ENCODE measurements around the gene ZNHIT3. TPM values are rescaled to one million over a fixed set of nuclear protein-coding genes. Genes with fewer than 3 reads are reported as not detected.

Gene ZNHIT3
- total and polyA plus RNA-seq, 2 of the 13 experiments (the other 11 are each of a cell fraction or from before 2014, with no cell fraction given), result 66.6 to 77.4 TPM

DNA sequence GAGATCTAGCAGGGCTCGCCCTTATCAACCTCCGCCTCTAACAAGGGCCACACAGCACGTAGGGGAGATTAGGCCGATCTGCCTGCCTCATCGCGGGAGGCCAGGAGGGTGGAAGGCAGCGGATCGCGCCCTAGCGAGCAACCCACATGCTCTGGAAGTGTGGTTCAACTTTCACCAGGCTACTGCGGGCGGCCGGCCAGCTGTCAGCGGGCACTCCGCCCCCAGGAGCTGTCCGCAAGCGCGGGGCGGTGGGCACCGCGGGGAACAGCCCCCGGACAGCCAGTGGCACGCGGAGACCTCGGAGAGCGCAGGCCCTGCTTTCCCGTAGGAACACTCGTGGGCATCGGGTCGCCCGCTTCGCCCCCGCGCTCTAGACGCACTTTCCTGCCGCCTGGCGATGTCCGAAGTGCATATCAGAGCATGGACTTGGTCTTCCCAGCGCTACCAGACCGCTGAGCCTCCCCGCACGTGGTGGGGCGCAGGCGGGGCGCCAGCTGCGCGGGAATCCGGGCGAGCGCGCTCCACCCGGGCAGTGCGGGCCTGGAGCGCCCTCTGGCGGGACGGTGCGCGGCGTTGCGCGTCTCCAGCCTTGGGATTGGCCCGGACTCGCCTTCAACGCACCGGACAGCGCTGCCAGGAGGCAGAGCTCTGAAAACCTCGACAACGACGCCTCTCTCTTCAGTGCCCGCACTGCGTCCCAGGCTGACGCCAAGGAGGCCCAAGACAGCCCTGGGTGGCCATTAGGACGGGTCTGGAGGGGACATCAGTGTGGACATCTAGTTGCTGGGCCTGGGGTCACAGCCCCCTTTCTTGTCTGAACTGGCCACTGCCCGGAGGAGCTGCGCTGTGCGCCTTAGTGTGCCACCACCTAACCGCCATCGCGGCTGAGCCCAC is 3.6 kb upstream of the ZNHIT3 start (continued):
- TF ChIP-seq, protein P1, sequence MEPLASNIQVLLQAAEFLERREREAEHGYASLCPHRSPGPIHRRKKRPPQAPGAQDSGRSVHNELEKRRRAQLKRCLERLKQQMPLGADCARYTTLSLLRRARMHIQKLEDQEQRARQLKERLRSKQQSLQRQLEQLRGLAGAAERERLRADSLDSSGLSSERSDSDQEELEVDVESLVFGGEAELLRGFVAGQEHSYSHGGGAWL (CRISPR knock-in tag; IDR thresholded peaks at IDR 0.05), result peak; percentile 89
- TF ChIP-seq XRCC5 (optimal IDR thresholded peaks at IDR 0.05; ENCODE audit: low read length) (peak; percentile 73), NR2F1 (CRISPR knock-in tag; IDR thresholded peaks at IDR 0.05) (no peak), ZNF180 (CRISPR knock-in tag; IDR thresholded peaks at IDR 0.05; ENCODE audit: borderline replicate concordance, low read depth) (no peak), SKI (IDR thresholded peaks at IDR 0.05; ENCODE audit: partially characterized antibody) (no peak), SIN3A (IDR thresholded peaks at IDR 0.05; ENCODE audit: borderline replicate concordance, low read depth, low read length) (no peak), JUND (CRISPR knock-in tag; IDR thresholded peaks at IDR 0.05) (0 out of 2 replicates have a peak, but pooled peaks have one; percentile 49), ZNF18 (CRISPR knock-in tag; IDR thresholded peaks at IDR 0.05; ENCODE audit: insufficient replicate concordance) (peak; percentile 73), SAFB2 (CRISPR knock-in tag; IDR thresholded peaks at IDR 0.05; ENCODE audit: borderline replicate concordance, low read depth) (peak; percentile 59; the same call in 1 of the 2 replicates), RELA (CRISPR knock-in tag; IDR thresholded peaks at IDR 0.05) (no peak), FOXM1 (CRISPR knock-in tag; IDR thresholded peaks at IDR 0.05) (no peak), HIVEP1 (CRISPR knock-in tag; IDR thresholded peaks at IDR 0.05) (no peak; the same call in 1 of the 2 replicates), ZNF20 (CRISPR knock-in tag; IDR thresholded peaks at IDR 0.05) (no peak), RARA (CRISPR knock-in tag; IDR thresholded peaks at IDR 0.05) (peak; percentile 27; the same call in 1 of the 2 replicates), ZBTB42 (CRISPR knock-in tag; IDR thresholded peaks at IDR 0.05) (peak; percentile 89; the same call in 1 of the 2 replicates), ZNF660 (CRISPR knock-in tag; IDR thresholded peaks at IDR 0.05; ENCODE audit: borderline replicate concordance, low read depth) (no peak), KLF11 (CRISPR knock-in tag; IDR thresholded peaks at IDR 0.05) (no peak), PRDM15 (CRISPR knock-in tag; IDR thresholded peaks at IDR 0.05) (0 out of 2 replicates have a peak, but pooled peaks have one; percentile 60), ZBTB46 (CRISPR knock-in tag; IDR thresholded peaks at IDR 0.05; ENCODE audit: borderline replicate concordance) (no peak), ASH2L (IDR thresholded peaks at IDR 0.05; ENCODE audit: insufficient read length, low read depth, low read length) (no peak), ZNF773 (CRISPR knock-in tag; IDR thresholded peaks at IDR 0.05; ENCODE audit: borderline replicate concordance) (peak; percentile 77; the same call in 1 of the 2 replicates), NFRKB (IDR thresholded peaks at IDR 0.05) (no peak)
